Stimulated activated CD8-positive, alpha-beta memory T cell treated with anti-CD3 and anti-CD28 coated beads, Interleukin-12 subunit alpha, Interleukin-12 subunit beta, amount 100 ng/mL, for 4 hours (primary cell): Measurements from ENCODE around the gene MARCHF3.
"Not testable (repeated sequence)": the region's sequence is repeated elsewhere in the genome, so short reads cannot be mapped to it uniquely, and the experiment has no call there.

Source experiments
- DNase-seq: peaks from one replicate; pipeline ENCODE4 v3.0.0-alpha.2; 2020; ENCODE audit warnings: low read depth

Gene MARCHF3

GRCh38 chr5:126847456-126847820 is 182.9 kb downstream of the MARCHF3 start:
- DNase-seq: no peak

GRCh38 chr5:126846744-126847455 is 183.5 kb downstream of the MARCHF3 start:
- no peak for DNase-seq

GRCh38 chr5:126846344-126846743 is 184.0 kb downstream of the MARCHF3 start:
- DNase-seq: no peak

- DNase-seq: not testable (repeated sequence)
Measured at GRCh38 chr5:126845470-126846070, 184.8 kb downstream of the MARCHF3 start.

- not testable (repeated sequence) for DNase-seq
Measured at GRCh38 chr5:126843375-126843774, 187.0 kb downstream of the MARCHF3 start.

- DNase-seq: not testable (repeated sequence)
Measured at GRCh38 chr5:126839407-126839806, 191.0 kb downstream of the MARCHF3 start.

- no peak for DNase-seq
Measured at GRCh38 chr5:126837906-126838539, 192.3 kb downstream of the MARCHF3 start.

- DNase-seq: no peak
Measured at GRCh38 chr5:126837242-126837641, 193.1 kb downstream of the MARCHF3 start.

GRCh38 chr5:126836778-126837177 is 193.6 kb downstream of the MARCHF3 start:
- no peak for DNase-seq

- no peak for DNase-seq
Measured at GRCh38 chr5:126831156-126831555, 199.2 kb downstream of the MARCHF3 start.

- DNase-seq: no peak
Measured at GRCh38 chr5:126830061-126830460, 200.3 kb downstream of the MARCHF3 start.

GRCh38 chr5:126829098-126829497 is 201.3 kb downstream of the MARCHF3 start:
- DNase-seq: no peak

GRCh38 chr5:126826619-126827215 is 203.6 kb downstream of the MARCHF3 start:
- no peak for DNase-seq

- no peak for DNase-seq
Measured at GRCh38 chr5:126819253-126819652, 211.1 kb downstream of the MARCHF3 start.

- DNase-seq: no peak
Measured at GRCh38 chr5:126818736-126819135, 211.6 kb downstream of the MARCHF3 start.
